HL-60/S4 treated with retinoic acid at 250 ng/mL for 4 days and 3 days (cell line): ENCODE results near the gene MOV10L1.

ENCODE experiments used
- in situ Hi-C: fragments of 300-500 bp; cut with MboI; formaldehyde crosslinking; loops from 2 replicates; pipeline ENCODE4 v1.7.0; 2022; ENCODE audit warnings: low sequenced_read_pairs

MOV10L1 gene

DNA sequence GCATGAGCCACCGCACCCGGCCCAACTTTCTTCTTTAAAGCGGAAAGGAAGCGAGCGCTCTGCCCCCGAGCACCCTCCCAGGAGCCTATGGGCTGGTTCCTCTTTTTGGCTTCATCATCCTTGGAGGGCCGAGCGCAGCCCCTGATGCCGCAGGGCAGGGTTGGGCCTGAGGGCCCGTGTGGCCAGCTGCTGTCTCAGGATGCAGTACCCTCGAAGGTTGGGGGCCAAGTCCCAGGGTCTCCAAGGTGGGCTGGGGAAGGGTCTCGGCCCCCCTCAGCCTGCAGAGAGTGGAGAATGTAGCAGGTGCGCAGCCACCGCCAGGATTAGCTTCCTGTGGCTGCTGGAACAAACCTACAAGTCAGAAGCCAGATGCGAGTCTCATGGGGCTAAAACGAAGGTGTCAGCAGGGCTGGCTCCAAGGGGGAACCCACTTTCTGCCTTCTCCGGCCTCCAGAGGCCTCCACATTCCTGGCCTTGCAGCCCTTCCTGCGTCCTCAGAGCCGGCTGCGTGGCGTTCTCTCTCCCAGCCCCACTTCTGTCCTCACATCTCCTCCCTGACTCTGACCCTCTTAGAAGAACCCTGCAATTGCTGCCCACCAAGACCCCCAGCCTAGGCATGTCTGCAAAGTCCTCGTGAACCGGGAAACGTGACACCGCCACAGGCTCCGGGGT is 83.6 kb downstream of the MOV10L1 start:
- in situ Hi-C loops: no loop called here

DNA sequence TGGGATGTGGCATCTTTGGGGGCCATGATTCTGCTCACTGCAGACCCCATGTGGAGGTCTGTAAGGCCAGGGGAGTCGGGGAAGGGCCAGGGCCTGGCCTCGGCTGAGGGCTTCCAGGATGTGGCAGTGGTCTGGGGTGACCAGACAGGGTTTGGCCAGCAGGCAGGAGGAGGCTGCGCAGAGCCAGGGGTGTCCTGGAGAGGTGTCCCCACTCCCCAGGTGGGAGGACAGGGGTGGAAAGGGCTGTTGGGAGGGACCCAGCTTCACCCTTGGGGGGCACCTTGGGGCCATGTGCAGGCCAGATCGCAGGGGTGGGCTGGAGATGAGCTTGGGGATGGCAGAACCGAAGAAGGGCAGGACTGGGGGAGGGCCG is 84.2 kb downstream of the MOV10L1 start:
- in situ Hi-C loops: no loop called here

DNA sequence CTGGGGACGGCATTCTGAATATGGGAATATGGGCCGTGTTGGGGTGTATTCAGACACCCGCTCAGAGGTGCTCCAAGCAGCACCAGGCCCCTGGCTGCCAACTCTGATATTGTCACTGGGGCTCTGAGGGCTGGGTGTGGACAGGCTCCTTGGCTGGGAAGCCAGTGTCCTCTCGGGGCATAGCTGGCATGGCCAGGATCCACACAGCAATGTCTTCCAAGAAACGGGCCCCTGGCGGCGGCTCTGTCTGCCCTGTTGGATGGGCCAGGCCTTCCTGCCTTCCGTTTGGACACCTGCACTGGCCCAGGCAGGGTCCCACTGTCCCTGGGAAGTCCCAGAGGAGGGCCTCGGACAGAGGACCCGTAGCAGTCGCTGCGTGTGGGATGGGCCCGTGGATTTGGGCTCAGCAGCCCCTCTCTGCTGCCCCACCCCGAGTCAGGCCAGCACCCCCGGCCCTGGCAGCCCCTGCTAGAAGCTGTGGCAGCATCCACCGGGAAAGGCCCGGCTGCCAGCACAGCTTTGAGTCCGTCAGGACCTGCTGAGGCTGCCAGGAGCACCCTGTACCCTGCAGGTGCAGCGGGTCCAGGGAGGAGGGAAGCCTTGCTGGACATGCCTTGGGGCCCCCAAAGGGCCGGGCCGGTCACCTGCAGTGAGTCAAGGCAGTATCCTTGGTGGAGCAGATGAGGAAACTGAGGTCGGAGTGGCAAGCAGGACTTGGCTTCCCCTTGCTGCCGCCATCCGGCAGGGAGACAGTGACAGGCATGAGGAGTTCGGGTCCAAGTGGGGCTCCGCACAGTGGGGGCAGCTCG is 84.8 kb downstream of the MOV10L1 start:
- in situ Hi-C loops: no loop called here

DNA sequence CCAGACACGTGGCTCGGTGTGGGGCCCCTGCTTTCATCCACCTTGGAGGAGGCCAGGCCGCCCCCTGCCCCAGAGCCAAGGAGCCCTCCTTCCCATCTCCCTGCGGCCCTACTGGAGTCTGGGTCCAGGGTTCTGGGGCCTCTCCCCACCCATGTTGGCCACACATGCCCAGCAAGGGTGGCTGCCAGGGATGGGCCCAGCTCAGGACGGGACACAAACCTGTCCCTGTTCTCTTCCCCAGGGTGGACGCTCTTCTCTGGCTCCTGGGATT is 85.3 kb downstream of the MOV10L1 start:
- in situ Hi-C loops: no loop called here

- in situ Hi-C loops: no loop called here
These were observed 86.4 kb downstream of the MOV10L1 start for GRCh38 chr22:50175921-50176849.

DNA sequence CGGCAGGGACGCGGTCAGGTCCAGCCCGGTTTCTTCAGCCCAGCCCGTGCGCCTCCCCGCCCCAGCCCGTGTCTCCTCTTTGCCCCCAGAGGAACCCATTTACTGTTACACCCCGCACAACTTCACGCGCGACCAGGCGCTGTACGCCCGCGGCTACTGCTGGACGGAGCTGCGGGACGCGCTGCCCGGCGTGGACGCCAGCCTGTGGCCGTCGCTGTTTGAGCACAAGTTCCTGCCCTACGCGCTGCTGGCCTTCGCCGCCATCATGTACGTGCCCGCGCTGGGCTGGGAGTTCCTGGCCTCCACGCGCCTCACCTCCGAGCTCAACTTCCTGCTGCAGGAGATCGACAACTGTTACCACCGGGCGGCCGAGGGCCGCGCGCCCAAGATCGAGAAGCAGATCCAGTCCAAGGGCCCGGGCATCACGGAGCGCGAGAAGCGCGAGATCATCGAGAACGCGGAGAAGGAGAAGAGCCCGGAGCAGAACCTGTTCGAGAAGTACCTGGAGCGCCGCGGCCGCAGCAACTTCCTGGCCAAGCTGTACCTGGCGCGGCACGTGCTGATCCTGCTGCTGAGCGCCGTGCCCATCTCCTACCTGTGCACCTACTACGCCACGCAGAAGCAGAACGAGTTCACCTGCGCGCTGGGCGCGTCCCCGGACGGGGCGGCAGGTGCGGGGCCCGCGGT is 87.2 kb downstream of the MOV10L1 start:
- in situ Hi-C loops: no loop called here

DNA sequence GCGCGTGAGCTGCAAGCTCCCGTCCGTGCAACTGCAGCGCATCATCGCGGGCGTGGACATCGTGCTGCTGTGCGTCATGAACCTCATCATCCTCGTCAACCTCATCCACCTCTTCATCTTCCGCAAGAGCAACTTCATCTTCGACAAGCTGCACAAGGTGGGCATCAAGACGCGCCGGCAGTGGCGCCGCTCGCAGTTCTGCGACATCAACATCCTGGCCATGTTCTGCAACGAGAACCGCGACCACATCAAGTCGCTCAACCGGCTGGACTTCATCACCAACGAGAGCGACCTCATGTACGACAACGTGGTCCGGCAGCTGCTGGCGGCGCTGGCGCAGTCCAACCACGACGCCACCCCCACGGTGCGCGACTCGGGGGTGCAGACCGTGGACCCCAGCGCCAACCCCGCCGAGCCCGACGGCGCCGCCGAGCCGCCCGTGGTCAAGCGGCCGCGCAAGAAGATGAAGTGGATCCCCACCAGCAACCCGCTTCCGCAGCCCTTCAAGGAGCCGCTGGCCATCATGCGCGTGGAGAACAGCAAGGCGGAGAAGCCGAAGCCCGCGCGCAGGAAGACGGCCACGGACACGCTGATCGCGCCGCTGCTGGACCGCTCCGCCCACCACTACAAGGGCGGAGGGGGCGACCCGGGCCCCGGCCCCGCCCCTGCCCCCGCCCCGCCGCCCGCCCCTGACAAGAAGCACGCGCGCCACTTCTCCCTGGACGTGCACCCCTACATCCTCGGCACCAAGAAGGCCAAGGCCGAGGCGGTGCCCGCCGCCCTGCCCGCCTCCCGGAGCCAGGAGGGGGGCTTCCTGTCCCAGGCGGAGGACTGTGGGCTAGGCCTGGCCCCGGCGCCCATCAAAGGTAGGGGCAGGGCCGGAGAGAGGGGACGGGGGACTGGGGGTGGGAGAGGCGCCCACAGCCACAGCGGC is 88.0 kb downstream of the MOV10L1 start:
- in situ Hi-C loops: no loop called here

DNA sequence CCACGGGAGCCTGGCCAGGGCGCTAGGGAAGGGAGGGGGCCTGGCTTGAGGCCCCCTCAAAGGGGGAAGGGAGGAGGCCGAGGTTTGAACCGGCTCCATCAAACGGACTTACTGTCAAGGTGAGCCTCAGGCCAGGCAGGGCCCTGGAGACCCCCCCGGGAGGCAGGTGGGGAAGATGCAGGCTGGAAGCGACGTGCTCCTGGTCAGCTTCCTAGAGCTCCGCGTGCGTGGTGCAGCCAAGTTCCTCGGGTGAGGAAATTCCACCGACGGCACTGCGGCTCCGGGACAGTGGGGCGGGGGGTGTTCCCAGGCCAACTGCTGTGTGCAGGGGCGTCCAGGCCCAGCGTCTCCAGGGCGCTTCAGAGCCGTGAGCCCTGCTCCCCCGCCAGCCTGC is 88.7 kb downstream of the MOV10L1 start:
- in situ Hi-C loops: no loop called here

GRCh38 chr22:50178871-50179869 is 89.4 kb downstream of the MOV10L1 start:
- in situ Hi-C loops: no loop called here

DNA sequence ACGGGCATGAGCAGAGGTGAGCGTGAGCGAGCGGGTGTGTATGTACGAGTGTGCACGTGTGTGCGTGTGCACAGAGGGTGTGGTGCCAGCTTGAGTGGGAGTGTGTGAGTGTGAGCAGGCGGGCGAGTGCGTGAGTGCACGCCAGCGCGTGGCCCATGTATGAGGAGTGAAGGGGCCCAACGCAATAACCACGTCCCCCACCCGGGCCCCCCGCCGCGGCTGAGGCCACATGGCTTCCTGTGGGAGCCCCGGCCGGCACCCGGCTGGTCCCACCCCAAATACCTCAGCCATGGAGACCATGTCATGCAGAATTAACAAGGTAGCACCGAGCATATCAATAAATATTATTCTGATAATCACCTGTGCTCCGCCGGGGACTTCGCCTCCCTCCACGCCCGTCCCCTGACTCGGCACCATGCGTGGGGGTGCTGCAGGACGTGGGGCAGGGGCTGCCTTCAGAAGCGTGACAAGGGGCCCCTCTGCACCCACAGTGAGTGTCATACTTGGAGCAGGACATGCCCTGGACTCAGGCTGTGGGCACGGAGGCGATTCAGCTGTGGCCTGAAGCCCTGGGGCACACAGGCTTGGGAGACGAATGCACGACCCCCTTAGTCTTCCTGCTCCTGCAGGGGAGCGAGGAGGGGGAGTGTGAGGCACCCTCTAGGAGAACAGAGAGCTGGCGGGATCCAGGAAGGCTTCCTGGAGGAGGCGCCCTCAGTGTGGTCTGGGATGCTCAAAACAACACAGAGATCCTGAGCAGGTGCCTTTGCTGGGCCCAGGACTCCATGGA is 90.3 kb downstream of the MOV10L1 start:
- in situ Hi-C loops: no loop called here

DNA sequence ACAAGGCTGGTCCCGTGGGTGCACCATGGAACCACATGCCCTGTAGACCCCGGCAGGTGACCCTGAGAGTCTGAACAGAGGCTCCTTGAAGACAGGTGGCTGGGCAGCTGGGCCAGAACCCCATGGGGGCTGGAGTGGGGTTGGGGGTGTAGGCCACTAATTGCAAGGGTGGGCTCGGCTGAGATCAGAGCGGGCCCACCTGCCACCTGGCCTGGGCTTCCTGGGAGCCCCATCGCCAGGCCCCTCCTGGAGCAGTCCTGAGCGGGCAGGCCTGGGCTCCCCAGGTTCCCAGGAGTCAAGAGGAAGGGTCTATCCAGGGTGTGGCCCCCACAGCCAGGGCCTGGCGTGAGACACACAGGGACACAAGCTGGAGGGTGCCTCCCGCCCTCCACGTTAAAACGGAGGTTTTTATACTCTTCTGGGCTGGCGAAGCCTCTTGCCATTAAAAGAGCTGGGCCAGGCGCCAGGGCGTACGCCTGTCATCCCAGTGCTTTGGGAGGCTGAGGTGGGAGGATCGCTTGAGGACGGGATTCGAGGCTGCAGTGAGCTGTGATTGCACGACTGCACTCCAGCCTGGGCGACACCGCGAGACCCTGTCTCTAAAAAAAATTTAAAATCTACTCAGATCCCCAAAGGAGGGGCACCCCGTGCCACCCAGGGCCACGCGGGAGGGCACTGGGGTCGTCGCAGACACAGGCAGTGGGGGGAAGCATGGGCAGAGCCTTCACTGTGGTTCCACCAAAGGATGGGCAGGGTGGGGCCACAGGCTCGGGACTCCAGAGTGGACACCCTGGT is 91.1 kb downstream of the MOV10L1 start:
- in situ Hi-C loops: no loop called here

DNA sequence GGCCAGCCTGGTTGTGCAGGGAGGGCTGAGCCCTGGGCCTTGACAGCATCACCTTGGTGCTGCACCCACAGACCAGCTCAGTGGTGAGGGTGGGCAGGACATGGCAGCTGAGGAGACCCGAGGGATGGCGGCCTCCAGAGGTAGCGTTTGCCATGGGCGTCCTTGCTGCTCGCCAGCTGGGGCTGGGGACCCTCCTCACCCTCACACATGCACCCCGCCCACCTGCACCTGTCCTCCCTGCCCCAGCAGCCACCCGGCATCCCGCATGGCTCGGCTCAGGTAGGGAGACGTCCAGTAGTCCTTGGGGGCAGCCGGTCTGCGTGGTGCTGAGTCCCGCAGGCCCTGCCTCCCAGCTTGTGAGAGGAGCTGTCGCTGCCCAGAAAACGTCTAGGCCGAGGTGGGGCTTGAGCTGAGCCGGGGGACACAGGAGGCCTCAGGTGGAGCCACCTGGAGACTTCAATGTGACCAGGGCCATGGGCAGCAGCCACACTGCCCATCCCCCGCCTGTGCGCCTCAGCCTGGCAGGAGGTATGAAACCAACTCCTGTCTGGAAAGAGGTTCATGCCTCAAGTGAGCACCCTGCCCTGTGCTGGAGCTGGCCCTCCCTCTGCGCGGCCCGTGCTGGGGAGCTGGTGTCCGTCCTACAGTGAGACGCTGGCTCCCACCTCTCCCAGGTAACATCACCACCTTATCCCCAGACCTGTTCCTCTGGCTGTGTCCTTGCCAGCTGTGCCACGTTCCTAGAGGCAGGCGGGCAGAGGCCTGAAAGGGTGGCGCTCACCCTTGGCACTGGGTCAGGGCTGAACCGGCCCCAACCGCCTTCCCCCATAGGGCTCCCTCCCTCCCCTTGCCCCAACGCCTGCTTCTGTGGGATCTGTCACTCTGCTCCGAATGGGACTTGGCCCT is 92.6 kb downstream of the MOV10L1 start:
- in situ Hi-C loops: no loop called here

GRCh38 chr22:50183141-50183971 is 93.5 kb downstream of the MOV10L1 start:
- in situ Hi-C loops: no loop called here

DNA sequence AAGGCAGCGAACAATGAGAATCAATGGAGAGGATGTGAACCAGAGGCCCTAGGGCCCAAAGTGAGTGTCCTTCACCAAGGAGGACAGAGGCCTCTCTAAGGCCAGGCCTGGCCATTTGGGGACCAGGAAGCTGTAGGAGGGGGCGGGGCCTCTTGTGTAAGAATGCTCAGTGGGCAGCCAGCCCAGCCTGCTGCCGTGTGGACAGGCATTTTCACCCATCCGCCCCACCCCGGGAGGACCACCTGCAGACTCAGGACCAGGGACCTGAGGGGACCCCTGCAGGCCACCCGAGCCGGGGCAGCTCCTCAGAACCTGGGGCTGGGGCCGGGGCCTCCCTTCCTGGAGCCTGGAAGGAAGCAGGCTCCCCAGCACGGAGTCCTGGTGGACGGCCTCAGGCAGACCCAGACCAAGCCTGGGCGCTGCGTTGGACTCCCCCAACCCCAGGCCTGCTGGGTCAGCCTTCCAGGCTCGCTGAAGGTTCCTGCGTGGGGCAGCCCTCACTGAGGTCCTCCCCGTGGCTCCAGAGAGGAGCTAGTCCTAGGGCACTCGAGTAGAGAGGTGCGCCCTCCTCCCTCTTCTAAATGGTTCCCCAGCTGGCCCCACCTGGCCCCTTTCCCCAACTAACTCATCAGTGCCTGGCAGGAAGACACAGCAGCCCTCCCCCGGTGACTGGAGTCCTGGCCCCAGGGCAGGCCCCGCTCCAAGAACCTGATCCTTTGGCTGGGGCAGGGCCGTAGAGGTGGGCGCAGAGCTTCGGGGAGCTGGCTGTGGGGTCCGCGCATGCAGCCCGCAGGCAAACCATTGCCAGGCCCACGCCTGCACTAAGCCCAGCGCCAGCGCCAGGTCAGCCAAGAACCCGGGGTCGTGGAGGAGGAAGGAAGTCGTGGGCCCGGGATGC is 94.4 kb downstream of the MOV10L1 start:
- in situ Hi-C loops: no loop called here
